ENCODE data around the gene LPP.

LPP gene

DNA sequence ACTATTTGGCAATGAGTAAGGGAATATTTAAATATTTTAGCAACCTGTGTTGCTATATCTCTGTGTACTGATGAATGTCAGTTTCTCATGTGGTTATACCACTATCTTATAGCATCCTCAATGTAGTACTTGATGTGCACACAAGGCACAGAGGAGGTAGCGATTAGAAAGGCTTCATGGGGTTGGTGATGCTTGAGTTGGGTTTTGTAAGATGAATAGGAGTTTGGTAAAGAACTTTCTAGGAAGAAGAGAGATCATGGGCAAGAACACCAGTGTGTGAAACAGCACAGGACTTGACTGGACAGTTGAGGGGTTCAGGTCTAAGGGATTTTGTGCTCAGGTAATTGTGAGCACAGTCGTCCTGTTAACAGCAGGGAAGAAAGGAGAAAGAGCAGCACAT, 38.1 kb downstream of the LPP start:
- no peak overlapping the region for H3K4me3 ChIP-seq (ENCODE audit: low read depth, low read length)
- in situ Hi-C loops (cut with HindIII; ENCODE audit: low pct_ligation_motif_present, low sequenced_read_pairs) = no loop called here
- no peak overlapping the region for H3K27ac ChIP-seq
- TF ChIP-seq, protein P1, sequence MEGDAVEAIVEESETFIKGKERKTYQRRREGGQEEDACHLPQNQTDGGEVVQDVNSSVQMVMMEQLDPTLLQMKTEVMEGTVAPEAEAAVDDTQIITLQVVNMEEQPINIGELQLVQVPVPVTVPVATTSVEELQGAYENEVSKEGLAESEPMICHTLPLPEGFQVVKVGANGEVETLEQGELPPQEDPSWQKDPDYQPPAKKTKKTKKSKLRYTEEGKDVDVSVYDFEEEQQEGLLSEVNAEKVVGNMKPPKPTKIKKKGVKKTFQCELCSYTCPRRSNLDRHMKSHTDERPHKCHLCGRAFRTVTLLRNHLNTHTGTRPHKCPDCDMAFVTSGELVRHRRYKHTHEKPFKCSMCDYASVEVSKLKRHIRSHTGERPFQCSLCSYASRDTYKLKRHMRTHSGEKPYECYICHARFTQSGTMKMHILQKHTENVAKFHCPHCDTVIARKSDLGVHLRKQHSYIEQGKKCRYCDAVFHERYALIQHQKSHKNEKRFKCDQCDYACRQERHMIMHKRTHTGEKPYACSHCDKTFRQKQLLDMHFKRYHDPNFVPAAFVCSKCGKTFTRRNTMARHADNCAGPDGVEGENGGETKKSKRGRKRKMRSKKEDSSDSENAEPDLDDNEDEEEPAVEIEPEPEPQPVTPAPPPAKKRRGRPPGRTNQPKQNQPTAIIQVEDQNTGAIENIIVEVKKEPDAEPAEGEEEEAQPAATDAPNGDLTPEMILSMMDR (IDR thresholded peaks at IDR 0.05; ENCODE audit: low read depth, low read length, missing control alignments) = no peak
- H3K27me3 ChIP-seq (replicated peaks) = no peaks in the 10 kb centered on the region
- DNase-seq = no peak
- peaks cover 3% of the 10 kb centered on the region for H3K36me3 ChIP-seq (replicated peaks)

- Histone ChIP-seq H3K27me3 (replicated peaks) (no peaks in the 10 kb centered on the region), H3K4me3 (ENCODE audit: low read depth, low read length) (no peak overlapping the region), H3K27ac (no peak overlapping the region), H3K36me3 (replicated peaks) (peaks cover 3% of the 10 kb centered on the region)
- DNase-seq = no peak
- in situ Hi-C loops (cut with HindIII; ENCODE audit: low pct_ligation_motif_present, low sequenced_read_pairs) = no loop called here
- TF ChIP-seq, protein P1 (IDR thresholded peaks at IDR 0.05; ENCODE audit: low read depth, low read length, missing control alignments) = no peak
Observed at GRCh38 chr3:188194332-188194731, 40.4 kb downstream of the LPP start.

GRCh38 chr3:188196232-188196990, 42.5 kb downstream of the LPP start:
- H3K27me3 ChIP-seq (replicated peaks) = no peaks in the 10 kb centered on the region
- no peak overlapping the region for H3K4me3 ChIP-seq (ENCODE audit: low read depth, low read length)
- peaks cover 3% of the 10 kb centered on the region for H3K36me3 ChIP-seq (replicated peaks)
- TF ChIP-seq, protein P1 (IDR thresholded peaks at IDR 0.05; ENCODE audit: low read depth, low read length, missing control alignments) = no peak
- in situ Hi-C loops (cut with HindIII; ENCODE audit: low pct_ligation_motif_present, low sequenced_read_pairs) = no loop called here
- no peak overlapping the region for H3K27ac ChIP-seq
- DNase-seq = no peak

- no peak for DNase-seq
- TF ChIP-seq, protein P1 (IDR thresholded peaks at IDR 0.05; ENCODE audit: low read depth, low read length, missing control alignments) = no peak
- Histone ChIP-seq H3K27ac (no peak overlapping the region), H3K4me3 (ENCODE audit: low read depth, low read length) (no peak overlapping the region), H3K36me3 (replicated peaks) (peaks cover 3% of the 10 kb centered on the region), H3K27me3 (replicated peaks) (no peaks in the 10 kb centered on the region)
- in situ Hi-C loops (cut with HindIII; ENCODE audit: low pct_ligation_motif_present, low sequenced_read_pairs) = no loop called here
Observed at GRCh38 chr3:188197388-188197847, 43.5 kb downstream of the LPP start.

DNA sequence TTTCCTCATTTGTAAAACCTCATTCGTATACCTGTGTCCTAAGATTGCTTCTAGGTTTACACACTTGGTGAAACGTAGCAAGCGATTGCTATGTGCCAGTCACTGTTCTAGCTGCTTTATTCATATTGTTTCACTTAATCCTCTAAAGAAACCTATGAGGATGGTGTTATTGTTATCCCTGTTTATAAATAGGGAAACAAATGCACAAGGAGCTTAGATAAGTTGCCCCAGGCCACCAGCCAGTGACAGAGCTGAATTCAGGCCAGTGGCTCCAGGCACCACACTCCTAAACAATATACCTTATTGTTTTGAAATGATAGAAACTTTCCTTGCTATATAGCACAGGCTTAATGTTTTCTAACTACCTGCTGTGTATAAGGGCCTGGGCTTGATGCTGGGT, 44.0 kb downstream of the LPP start:
- DNase-seq = no peak
- in situ Hi-C loops (cut with HindIII; ENCODE audit: low pct_ligation_motif_present, low sequenced_read_pairs) = no loop called here
- no peaks in the 10 kb centered on the region for H3K36me3 ChIP-seq (replicated peaks)

More for the DNA sequence above, 44.0 kb downstream of the LPP start:
- Histone ChIP-seq H3K27ac (no peak overlapping the region), H3K4me3 (ENCODE audit: low read depth, low read length) (no peak overlapping the region), H3K27me3 (replicated peaks) (no peaks in the 10 kb centered on the region)
- TF ChIP-seq, protein P1 (IDR thresholded peaks at IDR 0.05; ENCODE audit: low read depth, low read length, missing control alignments) = no peak
